Left lung (tissue), 10 donors: ENCODE results near the gene CDK6. TPM values are rescaled to one million over a fixed set of nuclear protein-coding genes. Genes with fewer than 3 reads are reported as not detected.

Source experiments
- ATAC-seq: fragments of 200-7000 bp; cut with Tn5 transposase; one replicate; pipeline ENCODE4 v1.9.1; 2020; ENCODE audit warnings: moderate library complexity
- DNase-seq, 4 donors: peaks; one replicate each; pipeline ENCODE4 v3.0.0-alpha.2; 2013 to 2020
- H3K27ac ChIP-seq, 2 donors: fragments of 200-600 bp; sonication (generic) in 1 of 2; one replicate each; pipeline versions ENCODE4 v1.5.0 to v1.8.0; 2020 to 2021
- H3K27me3 ChIP-seq, 2 donors: fragments of 200-600 bp; sonication (generic) in 1 of 2; one replicate each; pipeline versions ENCODE4 v1.5.0 to v1.8.0; 2020 to 2021
- H3K36me3 ChIP-seq, 2 donors: fragments of 200-600 bp; sonication (generic) in 1 of 2; one replicate each; pipeline versions ENCODE4 v1.5.0 to v1.8.0; 2020 to 2021
- H3K4me1 ChIP-seq, 2 donors: fragments of 200-600 bp; one replicate each; pipeline ENCODE4 v1.8.0; 2021
- H3K4me3 ChIP-seq, 2 donors: fragments of 200-600 bp; sonication (generic) in 1 of 2; one replicate each; pipeline versions ENCODE4 v1.5.0 to v1.8.0; 2020 to 2021; ENCODE audit warnings: mild to moderate bottlenecking in 1 of 2
- H3K9me3 ChIP-seq, 2 donors: fragments of 200-600 bp; sonication (generic) in 1 of 2; one replicate each; pipeline versions ENCODE4 v1.5.0 to v1.8.0; 2020 to 2021
- CTCF ChIP-seq, 2 donors: fragments of 200-600 bp; sonication (generic) in 1 of 2; IDR thresholded peaks; one replicate each; pipeline versions ENCODE4 v1.5.0 to v1.8.0; 2021; ENCODE audit warnings: antibody characterized with exemption in 2 of 2
- intact Hi-C, 2 donors: fragments of 100-400 bp; cut with DNase I; formaldehyde crosslinking; loops; one replicate each; pipeline versions ENCODE4 v1.11.2 to v1.14.2; 2022
- polyA plus RNA-seq, 6 donors: library from polyadenylated mRNA; unstranded; fragments of 120-200 nt; gene quantifications; one replicate each; pipeline ENCODE4 v1.2.1, GENCODE V29; 2013; ENCODE audit not compliant: insufficient read length in 6 of 6
- total RNA-seq, 2 donors: library from RNA; stranded (reverse); fragmentation: NEBNext Ultra II Directional; extraction: Animal tissue kit (Norgen Biotek cat#: 25700); gene quantifications; one replicate each; pipeline ENCODE4 v1.2.1, GENCODE V29; 2021
- donor health status: DM: no; HTN: yes; CAD: no.
- donor health status: DM: no; HTN: no; CAD: no.

The CDK6 gene
- total and polyA plus RNA-seq, 8 donors, result 20.3 to 52.2 (median 43.7) TPM

- Histone ChIP-seq H3K36me3 (no peaks in the 10 kb centered on the region), H3K9me3 (no peaks in the 10 kb centered on the region), H3K27ac (no peak overlapping the region), H3K27me3 (no peaks in the 10 kb centered on the region), H3K4me1 (peaks cover 0 to 21% of the 10 kb centered on the region in 2 donors), H3K4me3 (no peak overlapping the region)
- no peak for ATAC-seq
- no peak for TF ChIP-seq CTCF (IDR thresholded peaks at IDR 0.05)
- no peak for DNase-seq
- intact Hi-C loops, result no loop called here
These were observed 29.9 kb downstream of the CDK6 start for GRCh38 chr7:92806496-92806895.

GRCh38 chr7:92802406-92802805 lies 34.0 kb downstream of the CDK6 start:
- no peak for DNase-seq
- Histone ChIP-seq H3K36me3 (no peaks in the 10 kb centered on the region), H3K4me1 (peaks cover 9 to 21% of the 10 kb centered on the region in 2 donors), H3K27me3 (no peaks in the 10 kb centered on the region), H3K9me3 (no peaks in the 10 kb centered on the region), H3K27ac (no peak overlapping the region), H3K4me3 (no peak overlapping the region)
- no peak for ATAC-seq
- no peak for TF ChIP-seq CTCF (IDR thresholded peaks at IDR 0.05)
- intact Hi-C loops, result no loop called here

- no peak for DNase-seq
- Histone ChIP-seq H3K27ac (no peak overlapping the region), H3K4me1 (peaks cover 9 to 24% of the 10 kb centered on the region in 2 donors), H3K36me3 (no peaks in the 10 kb centered on the region), H3K27me3 (no peaks in the 10 kb centered on the region), H3K4me3 (no peak overlapping the region), H3K9me3 (no peaks in the 10 kb centered on the region)
- no peak for ATAC-seq
- intact Hi-C loops, result no loop called here
- TF ChIP-seq CTCF (IDR thresholded peaks at IDR 0.05), result no peak
These were observed 36.7 kb downstream of the CDK6 start for GRCh38 chr7:92799446-92800211.

- H3K36me3 ChIP-seq, result no peaks in the 10 kb centered on the region
- ATAC-seq, result peak; percentile 24
- no peak overlapping the region for H3K27ac ChIP-seq
- no peaks in the 10 kb centered on the region for H3K27me3 ChIP-seq
- TF ChIP-seq CTCF (IDR thresholded peaks at IDR 0.05), result no peak
- no peaks in the 10 kb centered on the region for H3K9me3 ChIP-seq
- intact Hi-C loops, result no loop called here
- no peak overlapping the region for H3K4me3 ChIP-seq
- peak in 1 of 4 donors; percentile 35 for DNase-seq
- H3K4me1 ChIP-seq, result peaks cover 9 to 28% of the 10 kb centered on the region in 2 donors
These were observed 37.7 kb downstream of the CDK6 start for GRCh38 chr7:92798517-92799249.

- Histone ChIP-seq H3K27me3 (no peaks in the 10 kb centered on the region), H3K4me3 (no peak overlapping the region), H3K9me3 (no peaks in the 10 kb centered on the region), H3K36me3 (no peaks in the 10 kb centered on the region), H3K27ac (peak overlapping the region in 1 of 2 donors; percentile 4), H3K4me1 (peaks cover 9 to 33% of the 10 kb centered on the region in 2 donors)
- intact Hi-C loops, result no loop called here
- DNase-seq (no peak), ATAC-seq (no peak)
- no peak for TF ChIP-seq CTCF (IDR thresholded peaks at IDR 0.05)
These were observed 38.7 kb downstream of the CDK6 start for GRCh38 chr7:92797693-92798092.
